Astrocyte (in vitro differentiated cells and primary cell): ENCODE measurements around the gene FAM241B. TPM values are rescaled to one million over a fixed set of nuclear protein-coding genes. Genes with fewer than 3 reads are reported as not detected.

Source experiments
- DNase-seq: peaks from one replicate; pipeline ENCODE4 v3.0.0-alpha.2; 2010; ENCODE audit warnings: low read depth
- FAIRE-seq: peaks from 2 replicates; lab custom pipeline; 2011; peaks lifted over from hg19 to GRCh38; lab: Jason Lieb, UNC
- H2AFZ ChIP-seq: 2 replicates; pipeline ENCODE4 v1.6.0; 2012; ENCODE audit warnings: low read depth, low read length, inconsistent platforms
- H3K27ac ChIP-seq: 2 replicates; pipeline ENCODE4 v1.5.1; 2011; ENCODE audit warnings: low read depth, low read length, inconsistent platforms
- H3K27me3 ChIP-seq: 2 replicates; pipeline ENCODE4 v1.6.0; 2011; ENCODE audit warnings: low read length, inconsistent platforms; ENCODE audit not compliant: insufficient read depth
- H3K36me3 ChIP-seq: 2 replicates; pipeline ENCODE4 v1.5.1; 2011; ENCODE audit warnings: low read length, inconsistent platforms; ENCODE audit not compliant: insufficient read depth
- H3K4me1 ChIP-seq: 2 replicates; pipeline ENCODE4 v1.5.1; 2011; ENCODE audit warnings: low read length, inconsistent platforms; ENCODE audit not compliant: insufficient read depth
- H3K4me2 ChIP-seq: 2 replicates; pipeline ENCODE4 v1.6.0; 2012; ENCODE audit warnings: low read length, inconsistent platforms
- H3K4me3 ChIP-seq: 2 replicates; pipeline ENCODE4 v1.5.1; 2011; ENCODE audit warnings: low read depth, mild to moderate bottlenecking, low read length, inconsistent platforms; ENCODE audit not compliant: insufficient read depth
- H3K79me2 ChIP-seq: 2 replicates; pipeline ENCODE4 v1.6.0; 2012; ENCODE audit warnings: mild to moderate bottlenecking, low read length, inconsistent platforms; ENCODE audit not compliant: insufficient read depth
- H3K9ac ChIP-seq: 2 replicates; pipeline ENCODE4 v1.6.0; 2012; ENCODE audit warnings: mild to moderate bottlenecking, low read length, inconsistent platforms
- H3K9me3 ChIP-seq: 2 replicates; pipeline ENCODE4 v1.5.1; 2012; ENCODE audit warnings: low read depth, mild to moderate bottlenecking, low read length, inconsistent platforms; ENCODE audit not compliant: insufficient read depth
- H4K20me1 ChIP-seq: 2 replicates; pipeline ENCODE4 v1.6.0; 2012; ENCODE audit warnings: low read length, inconsistent platforms; ENCODE audit not compliant: insufficient read depth
- H3K27ac Mint-ChIP-seq: one replicate; pipeline ENCODE4 v1.8.0; 2021; ENCODE audit warnings: mild to moderate bottlenecking, mixed read lengths; ENCODE audit not compliant: unreplicated experiment
- H3K27me3 Mint-ChIP-seq: one replicate; pipeline ENCODE4 v1.8.0; 2021; ENCODE audit warnings: low read depth, mixed read lengths; ENCODE audit not compliant: unreplicated experiment
- H3K36me3 Mint-ChIP-seq: one replicate; pipeline ENCODE4 v1.8.0; 2021; ENCODE audit warnings: low read depth, mixed read lengths; ENCODE audit not compliant: unreplicated experiment
- H3K4me1 Mint-ChIP-seq: one replicate; pipeline ENCODE4 v1.8.0; 2021; ENCODE audit warnings: low read depth, mixed read lengths; ENCODE audit not compliant: unreplicated experiment
- H3K4me3 Mint-ChIP-seq: one replicate; pipeline ENCODE4 v1.8.0; 2021; ENCODE audit warnings: mild to moderate bottlenecking, moderate library complexity, mixed read lengths; ENCODE audit not compliant: unreplicated experiment
- H3K9me3 Mint-ChIP-seq: one replicate; pipeline ENCODE4 v1.8.0; 2021; ENCODE audit warnings: mild to moderate bottlenecking, mixed read lengths; ENCODE audit not compliant: unreplicated experiment
- EZH2 ChIP-seq: IDR thresholded peaks from 2 replicates; pipeline ENCODE4 v1.6.1; 2012; ENCODE audit warnings: mild to moderate bottlenecking, low read length, inconsistent platforms; ENCODE audit not compliant: insufficient read depth
- total RNA-seq: library from RNA; stranded (reverse); gene quantifications from 2 replicates; pipeline ENCODE4 v1.2.1, GENCODE V29; 2021
- TF ChIP-seq, protein P1 (sequence below): IDR thresholded peaks from 2 replicates; pipeline ENCODE4 v1.5.1; 2011; ENCODE audit warnings: low read depth, mild to moderate bottlenecking, inconsistent platforms, low read length, moderate library complexity; ENCODE audit not compliant: insufficient read depth

Gene FAM241B
- total RNA-seq, 1 donor from 2014 or later = 4.4 TPM

DNA sequence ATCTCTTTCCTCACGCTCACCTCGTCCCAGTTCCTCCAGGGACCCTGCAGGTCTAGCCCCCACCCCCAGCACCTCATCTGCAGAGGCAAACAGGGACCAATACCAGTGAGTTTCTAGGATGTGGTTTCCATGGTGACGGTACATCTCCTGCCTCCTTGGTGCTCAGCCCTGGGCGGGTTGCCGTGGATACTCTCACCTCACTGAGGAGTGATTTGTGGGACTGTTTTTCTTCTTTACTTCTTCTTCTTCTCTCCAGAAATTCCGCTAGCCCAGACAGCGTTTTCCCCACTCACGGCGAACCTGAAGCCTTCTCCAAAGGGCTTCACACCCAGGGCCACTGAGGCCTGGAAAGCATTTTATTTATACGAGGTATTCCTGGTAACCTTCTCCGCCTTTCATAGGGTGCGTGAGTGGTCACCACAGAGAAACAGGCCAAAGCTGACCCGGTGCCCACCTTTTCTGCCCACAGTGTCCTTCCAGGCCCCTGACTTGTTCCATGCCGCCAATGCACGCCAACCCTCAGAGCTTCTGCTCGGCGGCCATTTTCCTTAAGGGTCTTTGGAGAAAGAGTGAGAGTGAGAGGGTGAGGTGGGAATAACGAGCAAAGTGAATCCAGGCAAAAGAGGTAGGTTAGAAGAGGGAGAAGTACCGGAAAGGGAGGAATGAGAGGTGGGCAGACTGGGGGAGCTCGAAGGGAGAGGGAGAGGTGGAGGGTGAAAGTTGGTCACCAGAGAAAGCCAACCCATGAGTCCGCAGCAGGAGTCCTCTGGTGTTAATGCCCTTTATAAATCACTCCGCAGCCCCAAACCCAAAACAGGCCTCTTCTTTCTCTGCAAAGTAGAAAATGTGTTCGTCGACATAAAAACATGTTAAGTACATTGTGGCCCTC lies 15.5 kb downstream of the FAM241B start:
- no peak overlapping the region for H3K4me2 ChIP-seq
- no peaks in the 10 kb centered on the region for H3K9me3 ChIP-seq
- Mint-ChIP-seq H3K27ac (no peak overlapping the region), H3K27me3 (peaks cover 51% of the 10 kb centered on the region), H3K4me1 (peaks cover 5% of the 10 kb centered on the region), H3K9me3 (no peaks in the 10 kb centered on the region), H3K36me3 (no peaks in the 10 kb centered on the region), H3K4me3 (no peak overlapping the region)
- H3K36me3 ChIP-seq = no peaks in the 10 kb centered on the region
- H3K4me1 ChIP-seq = no peaks in the 10 kb centered on the region
- no peak overlapping the region for H2AFZ ChIP-seq
- TF ChIP-seq, protein P1, sequence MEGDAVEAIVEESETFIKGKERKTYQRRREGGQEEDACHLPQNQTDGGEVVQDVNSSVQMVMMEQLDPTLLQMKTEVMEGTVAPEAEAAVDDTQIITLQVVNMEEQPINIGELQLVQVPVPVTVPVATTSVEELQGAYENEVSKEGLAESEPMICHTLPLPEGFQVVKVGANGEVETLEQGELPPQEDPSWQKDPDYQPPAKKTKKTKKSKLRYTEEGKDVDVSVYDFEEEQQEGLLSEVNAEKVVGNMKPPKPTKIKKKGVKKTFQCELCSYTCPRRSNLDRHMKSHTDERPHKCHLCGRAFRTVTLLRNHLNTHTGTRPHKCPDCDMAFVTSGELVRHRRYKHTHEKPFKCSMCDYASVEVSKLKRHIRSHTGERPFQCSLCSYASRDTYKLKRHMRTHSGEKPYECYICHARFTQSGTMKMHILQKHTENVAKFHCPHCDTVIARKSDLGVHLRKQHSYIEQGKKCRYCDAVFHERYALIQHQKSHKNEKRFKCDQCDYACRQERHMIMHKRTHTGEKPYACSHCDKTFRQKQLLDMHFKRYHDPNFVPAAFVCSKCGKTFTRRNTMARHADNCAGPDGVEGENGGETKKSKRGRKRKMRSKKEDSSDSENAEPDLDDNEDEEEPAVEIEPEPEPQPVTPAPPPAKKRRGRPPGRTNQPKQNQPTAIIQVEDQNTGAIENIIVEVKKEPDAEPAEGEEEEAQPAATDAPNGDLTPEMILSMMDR = no peak
- no peak for TF ChIP-seq EZH2
- no peak for DNase-seq
- H3K27me3 ChIP-seq = peaks cover 28% of the 10 kb centered on the region
- H3K27ac ChIP-seq = no peak overlapping the region
- no peaks in the 10 kb centered on the region for H3K79me2 ChIP-seq
- FAIRE-seq = no peak
- no peak overlapping the region for H3K9ac ChIP-seq
- no peak overlapping the region for H3K4me3 ChIP-seq
- H4K20me1 ChIP-seq = no peaks in the 10 kb centered on the region

DNA sequence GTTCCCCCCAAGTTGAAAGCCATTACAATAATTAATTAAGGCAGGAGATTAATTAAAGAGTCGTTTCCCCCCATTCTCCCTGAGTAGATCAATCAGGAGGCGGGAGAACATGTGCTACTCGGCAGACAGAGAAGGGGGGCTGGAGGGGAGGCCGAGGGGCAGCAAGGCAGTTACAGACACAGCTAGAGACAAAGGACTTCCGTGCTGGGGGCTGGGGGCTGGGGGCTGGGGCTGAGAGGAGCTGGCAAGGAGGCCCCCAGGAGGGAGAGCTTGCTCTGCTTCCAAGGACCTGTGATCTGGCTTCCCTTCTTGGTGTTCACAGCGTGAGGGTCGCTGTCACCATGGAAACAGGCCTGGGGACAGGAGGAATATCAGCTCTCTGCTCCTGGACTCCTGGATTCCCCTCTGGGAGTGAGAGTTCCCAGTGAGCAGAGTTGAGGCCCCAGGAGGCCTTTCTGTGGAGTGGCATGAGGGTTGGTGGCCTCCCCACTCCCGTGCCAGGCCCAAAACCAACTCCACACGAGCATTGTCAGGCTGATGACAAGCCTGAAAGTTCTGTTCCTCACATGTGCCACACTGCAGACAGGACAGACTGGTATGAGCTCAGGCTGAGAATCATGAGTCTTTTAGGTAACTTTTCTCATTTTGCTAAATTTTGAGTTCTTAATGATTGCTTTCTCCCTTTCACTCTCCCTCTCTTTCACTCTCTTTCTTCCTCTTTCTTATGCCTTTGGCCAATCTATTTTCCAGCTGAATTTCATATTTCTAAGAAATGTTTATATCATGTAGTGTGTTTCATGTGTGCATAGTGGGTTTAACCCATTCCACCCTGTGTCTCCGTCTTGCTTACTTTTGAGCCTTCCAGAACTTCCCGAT lies 16.4 kb downstream of the FAM241B start:
- TF ChIP-seq, protein P1 = no peak
- TF ChIP-seq EZH2 = no peak
- no peak overlapping the region for H3K4me3 Mint-ChIP-seq
- H3K9me3 ChIP-seq = no peaks in the 10 kb centered on the region
- H3K9me3 Mint-ChIP-seq = no peaks in the 10 kb centered on the region
- no peak overlapping the region for H2AFZ ChIP-seq
- peaks cover 27% of the 10 kb centered on the region for H3K27me3 ChIP-seq
- H3K4me1 ChIP-seq = no peaks in the 10 kb centered on the region
- no peaks in the 10 kb centered on the region for H4K20me1 ChIP-seq
- H3K4me3 ChIP-seq = no peak overlapping the region
- H3K4me2 ChIP-seq = no peak overlapping the region
- no peaks in the 10 kb centered on the region for H3K79me2 ChIP-seq
- no peak overlapping the region for H3K9ac ChIP-seq
- H3K36me3 Mint-ChIP-seq = no peaks in the 10 kb centered on the region
- H3K27me3 Mint-ChIP-seq = peaks cover 50% of the 10 kb centered on the region
- H3K27ac Mint-ChIP-seq = no peak overlapping the region
- no peak overlapping the region for H3K27ac ChIP-seq
- no peaks in the 10 kb centered on the region for H3K36me3 ChIP-seq
- H3K4me1 Mint-ChIP-seq = peaks cover 1% of the 10 kb centered on the region
- FAIRE-seq (no peak), DNase-seq (no peak)
